Measurements from ENCODE around the gene PTPRN2. TPM values are rescaled to one million over a fixed set of nuclear protein-coding genes. Genes with fewer than 3 reads are reported as not detected.

PTPRN2 gene
- total RNA-seq, 1 donor = 0.09 TPM

GRCh38 chr7:157549612-157550299 lies 1037.9 kb downstream of the PTPRN2 start:
- TF ChIP-seq CTCF (IDR thresholded peaks at IDR 0.05; ENCODE audit: insufficient read depth, low read length) = no peak
- H3K4me3 ChIP-seq (ENCODE audit: low read depth, low read length) = no peak overlapping the region
- no peak for DNase-seq (ENCODE audit: low read depth)

DNA sequence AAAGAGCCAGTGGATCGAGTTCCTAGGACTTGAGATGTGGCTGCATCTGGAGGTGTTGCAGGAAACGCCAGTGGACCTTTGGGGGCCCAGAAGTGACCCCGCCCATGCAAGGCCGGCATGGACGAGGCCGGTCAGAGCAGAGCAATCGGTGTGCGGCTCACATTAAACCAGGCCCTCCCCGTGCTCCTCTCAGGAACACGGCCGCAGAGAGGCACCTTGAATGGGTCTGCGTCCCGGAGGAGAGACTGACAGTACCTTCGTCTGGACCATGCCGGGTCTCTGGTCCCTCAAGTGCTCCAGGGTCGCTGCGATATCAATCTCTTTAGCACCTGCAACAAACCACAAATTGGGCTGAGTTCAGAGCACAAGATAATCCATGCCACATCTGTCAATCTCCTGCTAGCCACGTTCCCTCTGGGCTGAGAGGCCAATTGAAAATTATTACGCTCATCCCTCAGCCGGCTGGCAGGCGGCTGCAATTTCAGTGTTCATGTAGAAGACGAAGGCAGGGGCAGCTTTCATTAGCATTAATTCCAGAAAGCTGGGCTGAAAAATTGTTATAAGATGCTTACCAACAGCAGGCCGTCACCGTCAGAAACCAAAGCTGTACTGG lies 1038.8 kb downstream of the PTPRN2 start:
- DNase-seq (ENCODE audit: low read depth) = no peak
- no peak overlapping the region for H3K4me3 ChIP-seq (ENCODE audit: low read depth, low read length)
- TF ChIP-seq CTCF (IDR thresholded peaks at IDR 0.05; ENCODE audit: insufficient read depth, low read length) = no peak

DNA sequence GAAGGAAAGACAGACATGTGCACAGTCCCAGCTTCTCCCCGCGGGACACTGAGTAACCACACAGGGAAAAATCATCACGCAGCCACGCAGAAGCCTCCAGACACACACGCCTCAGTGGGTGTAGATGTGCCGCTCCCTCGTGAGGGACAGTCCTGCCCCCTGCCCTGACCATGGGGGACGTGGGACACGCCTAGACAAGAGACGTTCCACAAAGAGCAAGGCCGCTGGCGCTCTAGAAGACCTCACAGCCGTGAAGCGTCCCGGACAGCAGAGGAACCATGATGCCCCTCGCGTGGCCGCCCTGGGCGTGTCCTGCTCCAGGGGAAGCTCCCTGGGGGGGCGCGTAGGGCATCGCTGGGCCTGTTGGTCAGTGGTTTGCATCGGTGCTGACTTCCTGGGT lies 1040.0 kb downstream of the PTPRN2 start:
- TF ChIP-seq CTCF (IDR thresholded peaks at IDR 0.05; ENCODE audit: insufficient read depth, low read length) = no peak
- no peak for DNase-seq (ENCODE audit: low read depth)
- H3K4me3 ChIP-seq (ENCODE audit: low read depth, low read length) = no peak overlapping the region

DNA sequence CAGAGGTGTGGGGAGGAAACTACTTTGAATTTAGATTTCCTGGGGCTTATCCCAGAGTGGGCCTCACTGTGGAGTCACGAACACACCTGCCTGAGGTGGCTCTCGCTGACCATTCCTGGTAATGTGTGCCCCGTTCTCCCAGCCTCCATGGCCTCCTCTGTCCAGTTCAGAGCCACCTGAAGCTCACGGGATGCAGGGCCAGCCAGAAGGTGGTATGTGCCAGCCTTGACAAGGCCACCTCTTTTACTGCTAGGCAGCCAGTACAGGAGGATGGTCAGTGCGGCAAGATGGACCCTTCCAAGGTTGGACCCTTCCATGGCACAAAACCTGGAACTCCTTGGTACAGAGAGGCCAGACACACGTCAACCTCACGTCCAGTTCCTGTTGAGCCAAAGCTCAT lies 1040.5 kb downstream of the PTPRN2 start:
- H3K4me3 ChIP-seq (ENCODE audit: low read depth, low read length) = no peak overlapping the region
- no peak for DNase-seq (ENCODE audit: low read depth)
- TF ChIP-seq CTCF (IDR thresholded peaks at IDR 0.05; ENCODE audit: insufficient read depth, low read length) = no peak

GRCh38 chr7:157545681-157546060 lies 1042.0 kb downstream of the PTPRN2 start:
- no peak overlapping the region for H3K4me3 ChIP-seq (ENCODE audit: low read depth, low read length)
- DNase-seq (ENCODE audit: low read depth) = no peak
- TF ChIP-seq CTCF (IDR thresholded peaks at IDR 0.05; ENCODE audit: insufficient read depth, low read length) = no peak

GRCh38 chr7:157544980-157545680 lies 1042.5 kb downstream of the PTPRN2 start:
- H3K4me3 ChIP-seq (ENCODE audit: low read depth, low read length) = no peak overlapping the region
- no peak for DNase-seq (ENCODE audit: low read depth)
- no peak for TF ChIP-seq CTCF (IDR thresholded peaks at IDR 0.05; ENCODE audit: insufficient read depth, low read length)

All from fibroblast of the aortic adventitia (primary cell).